GM19238 (cell line): ENCODE data around the gene SLC16A5.
"Not testable (repeated sequence)": the region's sequence is repeated elsewhere in the genome, so short reads cannot be mapped to it uniquely, and the experiment has no call there.

Experiments used
- DNase-seq: peaks from one replicate; pipeline ENCODE4 v3.0.0; 2011; ENCODE audit warnings: low spot score; ENCODE audit not compliant: insufficient read length

SLC16A5 gene

GRCh38 chr17:75087558-75088453, at the start of gene SLC16A5:
TSS of gene SLC16A5 (plus strand) at chr17:75087954. CDS start at chr17:75093637, 5,683 bp downstream.
- DNase-seq: peak; percentile 73

GRCh38 chr17:75039238-75039637, 48.5 kb upstream of the SLC16A5 start:
- DNase-seq: no peak

- DNase-seq: no peak
Observed at GRCh38 chr17:75041656-75042280, 46.0 kb upstream of the SLC16A5 start.

- not testable (repeated sequence) for DNase-seq
Observed at GRCh38 chr17:75043789-75044188, 44.0 kb upstream of the SLC16A5 start.

- no peak for DNase-seq
Observed at GRCh38 chr17:75044716-75045115, 43.0 kb upstream of the SLC16A5 start.

- DNase-seq: not testable (repeated sequence)
Observed at GRCh38 chr17:75045946-75046406, 41.8 kb upstream of the SLC16A5 start.

GRCh38 chr17:75046407-75047289, 41.1 kb upstream of the SLC16A5 start, which contains the start of the genes ATP5PD and KCTD2:
TSS of gene ATP5PD (minus strand) at chr17:75046969. CDS start at chr17:75042650, 4,319 bp downstream.
TSS of gene KCTD2 (plus strand) at chr17:75047225. CDS start at chr17:75047251, 26 bp downstream.
- DNase-seq: peak; percentile 98

- DNase-seq: no peak
Observed at GRCh38 chr17:75047398-75048098, 40.2 kb upstream of the SLC16A5 start.

GRCh38 chr17:75048249-75048878, 39.4 kb upstream of the SLC16A5 start:
- no peak for DNase-seq

- DNase-seq: no peak
Observed at GRCh38 chr17:75049057-75049456, 38.7 kb upstream of the SLC16A5 start.

GRCh38 chr17:75049706-75050105, 38.0 kb upstream of the SLC16A5 start:
- DNase-seq: no peak

- DNase-seq: no peak
Observed at GRCh38 chr17:75051941-75052340, 35.8 kb upstream of the SLC16A5 start.

GRCh38 chr17:75059369-75060345, 28.1 kb upstream of the SLC16A5 start:
- DNase-seq: no peak

GRCh38 chr17:75060434-75061054, 27.2 kb upstream of the SLC16A5 start:
- DNase-seq: no peak

- DNase-seq: no peak
Observed at GRCh38 chr17:75061055-75061438, 26.7 kb upstream of the SLC16A5 start.

GRCh38 chr17:75061618-75062017, 26.1 kb upstream of the SLC16A5 start:
- DNase-seq: no peak

GRCh38 chr17:75063201-75063600, 24.6 kb upstream of the SLC16A5 start:
- DNase-seq: no peak

GRCh38 chr17:75063626-75064025, 24.1 kb upstream of the SLC16A5 start:
- no peak for DNase-seq

- DNase-seq: no peak
Observed at GRCh38 chr17:75064040-75064439, 23.7 kb upstream of the SLC16A5 start.
